Dendritic cell treated with granulocyte-macrophage colony-stimulating factor and Interleukin-4, amounts not matched to agents 40 ng/mL and 50 ng/mL, for 4 days (primary cell): Measurements from ENCODE around the gene TRIM54.
"Not testable (repeated sequence)": the region's sequence is repeated elsewhere in the genome, so short reads cannot be mapped to it uniquely, and the experiment has no call there.

Source experiments
- H3K27ac Mint-ChIP-seq: one replicate; pipeline ENCODE4 v1.8.0; 2022; ENCODE audit warnings: mild to moderate bottlenecking, mixed read lengths
- H3K27me3 Mint-ChIP-seq: one replicate; pipeline ENCODE4 v1.8.0; 2022; ENCODE audit warnings: mild to moderate bottlenecking, mixed read lengths
- H3K36me3 Mint-ChIP-seq: one replicate; pipeline ENCODE4 v1.8.0; 2022; ENCODE audit warnings: low read depth, mixed read lengths
- H3K4me1 Mint-ChIP-seq: one replicate; pipeline ENCODE4 v1.8.0; 2022; ENCODE audit warnings: low read depth, mixed read lengths
- H3K4me3 Mint-ChIP-seq: one replicate; pipeline ENCODE4 v1.8.0; 2022; ENCODE audit warnings: mild to moderate bottlenecking, moderate library complexity, mixed read lengths
- H3K9me3 Mint-ChIP-seq: one replicate; pipeline ENCODE4 v1.8.0; 2022; ENCODE audit warnings: mixed read lengths
- intact Hi-C: fragments of 100-400 bp; cut with micrococcal nuclease; formaldehyde crosslinking; loops from one replicate; pipeline ENCODE4 v1.15.0; 2022

The TRIM54 gene

GRCh38 chr2:27284996-27285395 is 2.8 kb downstream of the TRIM54 start:
- H3K9me3 Mint-ChIP-seq = no peaks in the 10 kb centered on the region
- no peak overlapping the region for H3K27ac Mint-ChIP-seq
- H3K27me3 Mint-ChIP-seq = peaks cover 15% of the 10 kb centered on the region
- H3K36me3 Mint-ChIP-seq = no peaks in the 10 kb centered on the region
- no peak overlapping the region for H3K4me3 Mint-ChIP-seq
- H3K4me1 Mint-ChIP-seq = peaks cover 4% of the 10 kb centered on the region
- intact Hi-C loops = no loop called here

GRCh38 chr2:27285481-27285880 is 3.3 kb downstream of the TRIM54 start:
- Mint-ChIP-seq H3K4me1 (peaks cover 4% of the 10 kb centered on the region), H3K27me3 (peaks cover 15% of the 10 kb centered on the region), H3K9me3 (no peaks in the 10 kb centered on the region), H3K4me3 (no peak overlapping the region), H3K27ac (no peak overlapping the region), H3K36me3 (no peaks in the 10 kb centered on the region)
- intact Hi-C loops = no loop called here

- Mint-ChIP-seq H3K36me3 (no peaks in the 10 kb centered on the region), H3K9me3 (no peaks in the 10 kb centered on the region), H3K4me1 (peaks cover 4% of the 10 kb centered on the region), H3K27ac (no peak overlapping the region), H3K27me3 (peaks cover 12% of the 10 kb centered on the region), H3K4me3 (no peak overlapping the region)
- intact Hi-C loops = no loop called here
Observed at GRCh38 chr2:27288610-27289009, 6.4 kb downstream of the TRIM54 start.

GRCh38 chr2:27290549-27290948 is 8.3 kb downstream of the TRIM54 start:
- no peak overlapping the region for H3K27ac Mint-ChIP-seq
- H3K27me3 Mint-ChIP-seq = peaks cover 12% of the 10 kb centered on the region
- H3K36me3 Mint-ChIP-seq = no peaks in the 10 kb centered on the region
- H3K4me3 Mint-ChIP-seq = no peak overlapping the region
- intact Hi-C loops = no loop called here
- H3K9me3 Mint-ChIP-seq = no peaks in the 10 kb centered on the region
- H3K4me1 Mint-ChIP-seq = no peaks in the 10 kb centered on the region

GRCh38 chr2:27291865-27292264 is 9.6 kb downstream of the TRIM54 start:
- intact Hi-C loops = no loop called here
- Mint-ChIP-seq H3K36me3 (no peaks in the 10 kb centered on the region), H3K4me3 (no peak overlapping the region), H3K27ac (no peak overlapping the region), H3K4me1 (peaks cover 7% of the 10 kb centered on the region), H3K27me3 (peaks cover 10% of the 10 kb centered on the region), H3K9me3 (no peaks in the 10 kb centered on the region)

GRCh38 chr2:27294928-27295327 is 12.7 kb downstream of the TRIM54 start:
- peaks cover 7% of the 10 kb centered on the region for H3K27me3 Mint-ChIP-seq
- no peaks in the 10 kb centered on the region for H3K9me3 Mint-ChIP-seq
- no peaks in the 10 kb centered on the region for H3K36me3 Mint-ChIP-seq
- H3K4me1 Mint-ChIP-seq = peaks cover 11% of the 10 kb centered on the region
- no peak overlapping the region for H3K27ac Mint-ChIP-seq
- intact Hi-C loops = no loop called here
- H3K4me3 Mint-ChIP-seq = no peak overlapping the region

- Mint-ChIP-seq H3K4me3 (no peak overlapping the region), H3K27ac (no peak overlapping the region), H3K36me3 (no peaks in the 10 kb centered on the region), H3K4me1 (peaks cover 11% of the 10 kb centered on the region), H3K27me3 (peaks cover 7% of the 10 kb centered on the region), H3K9me3 (no peaks in the 10 kb centered on the region)
- intact Hi-C loops = no loop called here
Observed at GRCh38 chr2:27296481-27296880, 14.3 kb downstream of the TRIM54 start.

GRCh38 chr2:27297195-27297594 is 15.0 kb downstream of the TRIM54 start:
- no peak overlapping the region for H3K4me3 Mint-ChIP-seq
- H3K36me3 Mint-ChIP-seq = no peaks in the 10 kb centered on the region
- no peaks in the 10 kb centered on the region for H3K9me3 Mint-ChIP-seq
- H3K27ac Mint-ChIP-seq = no peak overlapping the region
- H3K27me3 Mint-ChIP-seq = peaks cover 4% of the 10 kb centered on the region
- intact Hi-C loops = no loop called here
- peaks cover 11% of the 10 kb centered on the region for H3K4me1 Mint-ChIP-seq

- peaks cover 11% of the 10 kb centered on the region for H3K4me1 Mint-ChIP-seq
- intact Hi-C loops = no loop called here
- H3K36me3 Mint-ChIP-seq = no peaks in the 10 kb centered on the region
- H3K4me3 Mint-ChIP-seq = no peak overlapping the region
- peaks cover 4% of the 10 kb centered on the region for H3K27me3 Mint-ChIP-seq
- no peaks in the 10 kb centered on the region for H3K9me3 Mint-ChIP-seq
- H3K27ac Mint-ChIP-seq = no peak overlapping the region
Observed at GRCh38 chr2:27298391-27299080, 16.3 kb downstream of the TRIM54 start.

- peaks cover 17% of the 10 kb centered on the region for H3K27me3 Mint-ChIP-seq
- peaks cover 11% of the 10 kb centered on the region for H3K4me1 Mint-ChIP-seq
- intact Hi-C loops, H3K4me3 Mint-ChIP-seq, H3K9me3 Mint-ChIP-seq, H3K36me3 Mint-ChIP-seq, H3K27ac Mint-ChIP-seq: not testable (repeated sequence)
Observed at GRCh38 chr2:27300606-27301005, 18.4 kb downstream of the TRIM54 start.

- Mint-ChIP-seq H3K27me3 (peaks cover 42% of the 10 kb centered on the region), H3K4me1 (peaks cover 15% of the 10 kb centered on the region), H3K4me3 (peak overlapping the region; percentile 66), H3K36me3 (peaks cover 8% of the 10 kb centered on the region), H3K9me3 (no peaks in the 10 kb centered on the region), H3K27ac (no peak overlapping the region)
- intact Hi-C loops = loop anchor here (2.0 kb wide), 1 partner anchor 207 kb away; no protein-coding TSS in a partner anchor
Observed at GRCh38 chr2:27303093-27304025, 21.1 kb downstream of the TRIM54 start.

GRCh38 chr2:27304488-27305240 is 22.4 kb downstream of the TRIM54 start:
- intact Hi-C loops = no loop called here

GRCh38 chr2:27305516-27305915 is 23.3 kb downstream of the TRIM54 start:
- intact Hi-C loops = no loop called here
- H3K36me3 Mint-ChIP-seq = peaks cover 30% of the 10 kb centered on the region
- no peaks in the 10 kb centered on the region for H3K9me3 Mint-ChIP-seq
- H3K4me3 Mint-ChIP-seq = no peak overlapping the region
- H3K4me1 Mint-ChIP-seq = peaks cover 15% of the 10 kb centered on the region
- H3K27ac Mint-ChIP-seq = no peak overlapping the region
- H3K27me3 Mint-ChIP-seq = peaks cover 46% of the 10 kb centered on the region

More at GRCh38 chr2:27304488-27305240, 22.4 kb downstream of the TRIM54 start:
- H3K36me3 Mint-ChIP-seq = peaks cover 21% of the 10 kb centered on the region
- H3K4me1 Mint-ChIP-seq = peaks cover 15% of the 10 kb centered on the region
- no peaks in the 10 kb centered on the region for H3K9me3 Mint-ChIP-seq
- no peak overlapping the region for H3K27ac Mint-ChIP-seq
- H3K27me3 Mint-ChIP-seq = peaks cover 46% of the 10 kb centered on the region
- no peak overlapping the region for H3K4me3 Mint-ChIP-seq

- Mint-ChIP-seq H3K27ac (peak overlapping the region; percentile 57), H3K27me3 (peaks cover 46% of the 10 kb centered on the region), H3K9me3 (no peaks in the 10 kb centered on the region), H3K4me3 (no peak overlapping the region), H3K36me3 (peaks cover 35% of the 10 kb centered on the region), H3K4me1 (peaks cover 15% of the 10 kb centered on the region)
- intact Hi-C loops = no loop called here
Observed at GRCh38 chr2:27306136-27306535, 23.9 kb downstream of the TRIM54 start.
